HCT116 (cell line): ENCODE results near the gene CKAP2L. TPM values are rescaled to one million over a fixed set of nuclear protein-coding genes. Genes with fewer than 3 reads are reported as not detected.

Experiments
- ATAC-seq: fragments of 200-7000 bp; cut with Tn5 transposase; 2 replicates; pipeline ENCODE4 v1.9.1; 2020; ENCODE audit warnings: mild to moderate bottlenecking, moderate library complexity
- BruUV-seq: library from RNA; stranded (reverse); fragments of 400-500 nt; replicated peaks from 2 replicates; lab custom pipeline; 2021; lab: Mats Ljungman, UMichigan
- CTCF ChIA-PET: fragments of 300-600 bp; sonication (Branson Sonifier 250); formaldehyde crosslinking; loops from one replicate; lab custom pipeline; 2021; ENCODE audit warnings: antibody characterized with exemption; lab: Charles Lee
- POLR2A ChIA-PET: fragments of 300-600, 350-600 bp; sonication (Branson Sonifier 250); formaldehyde crosslinking; loops from one replicate; lab custom pipeline; 2021; ENCODE audit warnings: antibody characterized with exemption; lab: Charles Lee
- RAD21 ChIA-PET, 2 experiments: fragments of 300-600 bp; sonication (Branson Sonifier 250); formaldehyde crosslinking; loops; one replicate each; lab custom pipeline; 2023; ENCODE audit warnings: low total read pairs in 2 of 2; ENCODE audit not compliant: uncharacterized antibody in 2 of 2, unreplicated experiment in 2 of 2, low non-redundant PET in 1 of 2; lab: Charles Lee
- DNase-seq: peaks from one replicate; pipeline ENCODE4 v3.0.0-alpha.2; 2010; ENCODE audit warnings: low read depth, low spot score
- H2AFZ ChIP-seq: fragments of 200-600 bp; shearing (Covaris generic), sonication (generic); 2 replicates; pipeline ENCODE4 v1.6.1; 2017; ENCODE audit warnings: low read depth, mixed run types, mixed read lengths, antibody characterized with exemption, low read length; ENCODE audit not compliant: poor library complexity, severe bottlenecking
- H3K27ac ChIP-seq: 2 replicates; pipeline ENCODE4 v1.5.1; 2012; ENCODE audit warnings: low read depth, low read length
- H3K27me3 ChIP-seq: fragments of 200-600 bp; sonication (generic); 2 replicates; pipeline ENCODE4 v1.6.1; 2016; ENCODE audit warnings: mixed run types, low read length, mixed read lengths; ENCODE audit not compliant: insufficient read depth
- H3K36me3 ChIP-seq, 2 experiments: fragments of 200-500 bp in 1 of 2; fragments of 200-600 bp in 1 of 2; sonication (Bioruptor generic) in 1 of 2; sonication (generic) in 1 of 2; 2 replicates each; pipeline versions ENCODE4 v1.5.1 to v1.6.1; 2014 to 2016; ENCODE audit warnings: low read length in 2 of 2, inconsistent platforms in 1 of 2, mixed read lengths in 1 of 2, mixed run types in 1 of 2; ENCODE audit not compliant: insufficient read depth in 2 of 2, control insufficient read depth in 1 of 2
- H3K4me1 ChIP-seq, 2 experiments: fragments of 200-600 bp in 1 of 2; sonication (generic) in 1 of 2; 2 replicates each; pipeline versions ENCODE4 v1.5.1 to v1.6.1; 2012 to 2017; ENCODE audit warnings: low read length in 2 of 2, inconsistent platforms in 1 of 2, mild to moderate bottlenecking in 1 of 2, mixed read lengths in 1 of 2, mixed run types in 1 of 2, moderate library complexity in 1 of 2; ENCODE audit not compliant: insufficient read depth in 2 of 2, control insufficient read depth in 1 of 2
- H3K4me2 ChIP-seq: fragments of 200-600 bp; sonication (generic); 2 replicates; pipeline ENCODE4 v1.6.1; 2017; ENCODE audit warnings: mixed run types, low read length, mixed read lengths
- H3K4me3 ChIP-seq, 2 experiments: fragments of 200-600 bp in 1 of 2; sonication (generic) in 1 of 2; replicated peaks in 1 of 2; 2 replicates each; pipeline ENCODE4 v1.5.1; 2011 to 2016; ENCODE audit warnings: low read length in 2 of 2, control low read depth in 1 of 2, low read depth in 1 of 2, mild to moderate bottlenecking in 1 of 2, mixed read lengths in 1 of 2, mixed run types in 1 of 2
- H3K79me2 ChIP-seq: fragments of 200-600 bp; sonication (generic); 2 replicates; pipeline ENCODE4 v1.6.1; 2017; ENCODE audit warnings: mild to moderate bottlenecking, mixed run types, low read length, moderate library complexity, mixed read lengths; ENCODE audit not compliant: insufficient read depth
- H3K9ac ChIP-seq: fragments of 200-600 bp; sonication (generic); 2 replicates; pipeline ENCODE4 v1.6.1; 2016; ENCODE audit warnings: low read length, mixed read lengths
- H3K9me2 ChIP-seq: fragments of 200-600 bp; sonication (generic), shearing (Covaris generic); 2 replicates; pipeline ENCODE4 v1.6.1; 2017; ENCODE audit warnings: mixed run types, mild to moderate bottlenecking, moderate library complexity; ENCODE audit not compliant: insufficient read depth
- H3K9me3 ChIP-seq, 2 experiments: fragments of 200-500 bp in 1 of 2; fragments of 200-600 bp in 1 of 2; sonication (Bioruptor generic) in 1 of 2; sonication (generic) in 1 of 2; 2 replicates each; pipeline ENCODE4 v1.6.1; 2014 to 2017; ENCODE audit warnings: low read length in 2 of 2, mixed read lengths in 2 of 2, inconsistent platforms in 1 of 2, low read depth in 1 of 2, mild to moderate bottlenecking in 1 of 2, mixed run types in 1 of 2, moderate library complexity in 1 of 2; ENCODE audit not compliant: control insufficient read depth in 1 of 2, insufficient read depth in 1 of 2
- H4K20me1 ChIP-seq: fragments of 200-600 bp; sonication (generic), shearing (Covaris generic); 2 replicates; pipeline ENCODE4 v1.6.1; 2017; ENCODE audit warnings: mixed run types, mild to moderate bottlenecking, moderate library complexity; ENCODE audit not compliant: insufficient read depth
- CBX3 ChIP-seq: IDR thresholded peaks from 2 replicates; pipeline ENCODE4 v1.6.1; 2012; ENCODE audit warnings: low read depth
- CEBPB ChIP-seq: IDR thresholded peaks from 2 replicates; pipeline ENCODE4 v1.6.1; 2012; ENCODE audit warnings: low read depth
- ELF1 ChIP-seq: IDR thresholded peaks from 2 replicates; pipeline ENCODE4 v1.6.1; 2012; ENCODE audit warnings: low read depth, borderline replicate concordance
- EZH2 ChIP-seq: fragments of 200-600 bp; sonication (generic); IDR thresholded peaks from 2 replicates; pipeline ENCODE4 v1.6.1; 2017; ENCODE audit warnings: antibody characterized with exemption, mixed run types
- EZH2phosphoT487 ChIP-seq: fragments of 200-600 bp; IDR thresholded peaks from 2 replicates; pipeline ENCODE4 v1.6.1; 2018; ENCODE audit warnings: antibody characterized with exemption, borderline replicate concordance
- FOSL1 ChIP-seq: IDR thresholded peaks from 2 replicates; pipeline ENCODE4 v1.6.1; 2012; ENCODE audit warnings: low read depth
- JUND ChIP-seq: IDR thresholded peaks from 2 replicates; pipeline ENCODE4 v1.6.1; 2012
- POLR2A ChIP-seq: IDR thresholded peaks from 2 replicates; pipeline ENCODE4 v1.7.0; 2011; ENCODE audit warnings: borderline replicate concordance; ENCODE audit not compliant: insufficient read depth, insufficient read length; ENCODE audit errors: extremely low read depth
- POLR2AphosphoS5 ChIP-seq: IDR thresholded peaks from 2 replicates; pipeline ENCODE4 v1.6.1; 2011; ENCODE audit warnings: mild to moderate bottlenecking, low read depth, low read length, moderate library complexity
- RAD21 ChIP-seq: IDR thresholded peaks from 2 replicates; pipeline ENCODE4 v1.6.1; 2012; ENCODE audit warnings: low read depth, mild to moderate bottlenecking
- REST ChIP-seq: IDR thresholded peaks from 2 replicates; pipeline ENCODE4 v1.6.1; 2012; ENCODE audit warnings: low read depth
- SIN3A ChIP-seq: IDR thresholded peaks from 2 replicates; pipeline ENCODE4 v1.6.1; 2012; ENCODE audit warnings: low read depth
- SP1 ChIP-seq: IDR thresholded peaks from 2 replicates; pipeline ENCODE4 v1.6.1; 2012; ENCODE audit warnings: low read depth
- SRF ChIP-seq: IDR thresholded peaks from 2 replicates; pipeline ENCODE4 v1.6.1; 2012; ENCODE audit warnings: low read depth
- TCF7L2 ChIP-seq: IDR thresholded peaks from 2 replicates; pipeline ENCODE4 v1.7.0; 2011; ENCODE audit warnings: borderline replicate concordance, inconsistent platforms; ENCODE audit not compliant: insufficient read depth, insufficient read length; ENCODE audit errors: extremely low read depth
- YY1 ChIP-seq: IDR thresholded peaks from 2 replicates; pipeline ENCODE4 v1.6.1; 2011; ENCODE audit warnings: low read length, low read depth, moderate library complexity, mild to moderate bottlenecking; ENCODE audit not compliant: insufficient replicate concordance; ENCODE audit errors: extremely low read depth
- ZFX ChIP-seq: fragments of 450-650 bp; IDR thresholded peaks from 2 replicates; pipeline ENCODE4 v1.6.1; 2017
- ZNF274 ChIP-seq: fragments of 200-500 bp; sonication (Bioruptor generic); IDR thresholded peaks from 2 replicates; pipeline ENCODE4 v1.6.1; 2014; ENCODE audit warnings: mild to moderate bottlenecking, low read depth, low read length, inconsistent platforms
- intact Hi-C: fragments of 100-400 bp; cut with micrococcal nuclease; formaldehyde crosslinking; loops from 2 replicates; pipeline ENCODE4 v1.10.0; 2022
- total RNA-seq: library from RNA; stranded (reverse); gene quantifications from one replicate; pipeline ENCODE4 v1.2.1, GENCODE V29; 2021; ENCODE audit not compliant: unreplicated experiment
- TF ChIP-seq, protein P1 (sequence below): IDR thresholded peaks from 2 replicates; pipeline ENCODE4 v1.6.1; 2012

The CKAP2L gene
- total RNA-seq, 1 experiment from 2014 or later = 27.5 TPM

GRCh38 chr2:112798979-112799975 is 34.9 kb upstream of the CKAP2L start:
- H3K4me1 ChIP-seq = no peaks in the 10 kb centered on the region
- TF ChIP-seq POLR2AphosphoS5 = no peak
- TF ChIP-seq, all 23 proteins: peak for 0
- Histone ChIP-seq H3K9me3 (no peaks in the 10 kb centered on the region), H3K36me3 (no peaks in the 10 kb centered on the region), H3K9ac (no peak overlapping the region), H3K4me2 (no peak overlapping the region), H2AFZ (no peak overlapping the region), H3K27me3 (no peaks in the 10 kb centered on the region), H3K27ac (no peak overlapping the region), H4K20me1 (no peaks in the 10 kb centered on the region), H3K79me2 (no peaks in the 10 kb centered on the region), H3K9me2 (no peaks in the 10 kb centered on the region), H3K4me3 (no peak overlapping the region)
- ATAC-seq (no peak), DNase-seq (no peak)
- BruUV-seq = no TSS peak
- intact Hi-C loops = no loop called here
- ChIA-PET CTCF (no interaction called here), RAD21 (no interaction called here), POLR2A (no interaction called here)

DNA sequence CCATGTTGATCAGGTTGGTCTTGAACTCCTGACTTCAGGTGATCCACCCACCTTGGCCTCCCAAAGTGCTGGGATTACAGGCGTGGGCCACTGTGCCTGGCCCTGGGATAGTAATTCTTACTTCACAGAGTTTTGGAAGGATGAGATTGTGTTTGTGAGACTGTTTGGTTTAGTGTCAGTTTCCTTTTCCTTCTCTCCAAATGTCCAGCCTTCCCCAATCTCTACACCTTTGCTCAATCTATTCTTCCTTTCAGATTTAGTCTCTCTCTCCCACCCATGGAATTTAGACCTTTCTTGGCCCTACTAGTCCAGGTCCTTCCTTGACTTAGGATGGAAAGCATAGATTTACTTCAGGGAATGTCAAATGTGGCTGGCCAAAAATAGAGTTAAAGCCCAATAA is 32.1 kb upstream of the CKAP2L start:
- no peak overlapping the region for H3K27ac ChIP-seq
- BruUV-seq = no TSS peak
- intact Hi-C loops = no loop called here
- TF ChIP-seq EZH2 (no peak), FOSL1 (no peak), ZFX (no peak), TCF7L2 (no peak), REST (no peak), ZNF274 (no peak), SP1 (no peak), SIN3A (no peak), JUND (no peak), ELF1 (no peak), CBX3 (no peak), SRF (no peak), YY1 (no peak), CEBPB (no peak), RAD21 (no peak), POLR2A (no peak), EZH2phosphoT487 (no peak)
- TF ChIP-seq, protein P1, sequence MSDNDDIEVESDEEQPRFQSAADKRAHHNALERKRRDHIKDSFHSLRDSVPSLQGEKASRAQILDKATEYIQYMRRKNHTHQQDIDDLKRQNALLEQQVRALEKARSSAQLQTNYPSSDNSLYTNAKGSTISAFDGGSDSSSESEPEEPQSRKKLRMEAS = no peak

More for the DNA sequence above, 32.1 kb upstream of the CKAP2L start:
- H3K79me2 ChIP-seq = no peaks in the 10 kb centered on the region
- ChIA-PET CTCF (no interaction called here), RAD21 (no interaction called here), POLR2A (no interaction called here)
- H3K4me1 ChIP-seq = peaks cover 0 to 4% of the 10 kb centered on the region in 2 experiments; a peak in 1 of 4 replicates
- no peaks in the 10 kb centered on the region for H3K9me2 ChIP-seq
- H3K9me3 ChIP-seq = no peaks in the 10 kb centered on the region
- no peak for ATAC-seq
- H3K4me2 ChIP-seq = no peak overlapping the region
- DNase-seq = no peak
- H3K4me3 ChIP-seq = no peak overlapping the region
- H2AFZ ChIP-seq = no peak overlapping the region
- H3K36me3 ChIP-seq = no peaks in the 10 kb centered on the region
- no peaks in the 10 kb centered on the region for H3K27me3 ChIP-seq
- no peak overlapping the region for H3K9ac ChIP-seq
- no peaks in the 10 kb centered on the region for H4K20me1 ChIP-seq
